Middle frontal gyrus (tissue), 1 donor: ENCODE measurements around the gene INO80.
"Not testable (repeated sequence)": the region's sequence is repeated elsewhere in the genome, so short reads cannot be mapped to it uniquely, and the experiment has no call there.

Experiments used
- DNase-seq: peaks from one replicate; pipeline ENCODE4 v3.0.0-alpha.2; 2015; ENCODE audit warnings: low spot score; ENCODE audit errors: extremely low spot score

Gene INO80

DNA sequence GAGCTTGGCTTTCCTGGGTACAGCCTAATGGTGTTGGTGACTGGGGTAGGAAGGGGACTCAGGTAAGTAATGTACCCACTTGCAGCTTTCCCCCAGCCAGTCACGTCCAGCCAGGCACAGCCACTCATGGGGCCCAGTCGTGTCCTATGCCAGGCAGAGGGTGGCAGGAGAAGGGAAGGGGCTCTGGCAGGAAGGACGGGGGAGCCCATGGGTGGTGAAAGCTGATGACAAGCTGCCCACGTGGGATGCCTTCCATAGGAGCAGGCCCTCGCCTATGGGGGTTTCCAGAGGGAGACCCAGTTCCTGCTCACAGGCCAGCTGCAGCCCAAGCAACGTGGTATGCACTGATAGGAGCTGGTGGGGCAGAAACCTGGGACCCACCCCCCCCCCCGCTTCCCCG lies 152.1 kb downstream of the INO80 start:
- DNase-seq, result no peak

DNA sequence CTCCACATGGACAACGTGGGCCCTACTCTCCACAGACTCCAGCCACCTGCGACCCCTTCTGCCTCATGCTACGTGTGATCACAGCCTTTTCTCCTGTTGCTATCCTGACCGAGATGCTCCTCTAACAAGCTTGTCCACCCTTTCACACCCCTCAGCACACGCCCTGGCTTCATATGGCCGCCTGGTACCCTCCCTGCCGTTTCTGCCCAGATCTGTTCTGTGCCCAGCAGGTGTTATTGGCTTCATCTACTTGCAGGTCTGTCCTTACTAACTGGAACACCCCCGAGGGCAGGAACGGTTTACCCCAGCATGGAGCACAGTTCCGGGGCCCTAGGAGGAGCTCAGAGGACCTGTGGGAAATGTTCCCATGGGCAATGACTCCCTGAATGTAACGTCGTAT lies 152.9 kb downstream of the INO80 start:
- DNase-seq, result no peak

DNA sequence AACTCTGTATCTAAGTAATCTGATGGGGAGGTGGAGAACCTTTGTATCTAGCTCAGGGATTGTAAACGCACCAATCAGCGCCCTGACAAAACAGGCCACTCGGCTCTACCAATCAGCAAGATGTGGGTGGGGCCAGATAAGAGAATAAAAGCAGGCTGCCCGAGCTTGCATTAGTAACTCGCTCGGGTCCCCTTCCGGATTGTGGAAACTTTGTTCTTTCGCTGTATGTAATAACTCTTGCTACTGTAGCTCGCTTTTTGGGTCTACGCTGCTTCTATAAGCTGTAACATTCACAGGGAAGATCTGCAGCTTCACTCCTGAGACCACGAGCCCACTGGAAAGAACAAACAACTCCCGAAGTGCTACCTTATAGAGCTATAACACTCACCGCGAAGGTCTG lies 153.8 kb downstream of the INO80 start:
- not testable (repeated sequence) for DNase-seq

DNA sequence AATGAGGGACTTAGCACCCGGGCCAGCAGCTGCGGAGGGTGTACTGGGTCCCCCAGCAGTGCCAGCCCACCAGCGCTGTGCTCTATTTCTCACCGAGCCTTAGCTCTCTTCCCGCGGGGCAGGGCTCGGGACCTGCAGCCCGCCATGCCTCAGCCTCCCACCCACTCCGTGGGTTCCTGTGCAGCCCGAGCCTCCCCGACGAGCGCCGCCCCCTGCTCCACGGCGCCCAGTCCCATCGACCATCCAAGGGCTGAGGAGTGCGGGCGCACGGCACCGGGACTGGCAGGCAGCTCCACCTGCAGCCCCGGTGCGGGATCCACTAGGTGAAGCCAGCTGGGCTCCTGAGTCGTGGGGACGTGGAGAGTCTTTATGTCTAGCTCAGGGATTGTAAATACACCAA lies 154.3 kb downstream of the INO80 start:
- DNase-seq, result not testable (repeated sequence)

DNA sequence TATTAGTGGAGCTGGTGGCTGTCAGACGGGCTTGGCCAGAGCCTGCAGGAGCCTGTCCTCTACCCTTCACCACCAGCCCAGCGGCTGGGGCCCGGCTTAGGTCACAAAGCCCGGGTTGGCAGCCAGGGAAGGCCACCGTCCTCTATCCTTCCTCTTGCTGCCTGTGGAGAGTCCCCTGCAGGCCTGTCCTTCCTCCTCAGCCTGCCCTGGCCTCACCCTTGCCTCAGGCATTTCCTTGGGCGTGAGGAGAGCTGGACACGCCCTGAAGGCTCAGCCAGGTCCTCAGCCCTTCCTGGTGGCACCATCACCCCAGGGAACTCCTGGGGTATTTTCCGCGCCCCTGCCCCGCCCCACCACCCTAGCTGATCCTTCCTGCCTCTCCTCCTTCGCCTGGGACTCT lies 155.2 kb downstream of the INO80 start:
- DNase-seq, result no peak

DNA sequence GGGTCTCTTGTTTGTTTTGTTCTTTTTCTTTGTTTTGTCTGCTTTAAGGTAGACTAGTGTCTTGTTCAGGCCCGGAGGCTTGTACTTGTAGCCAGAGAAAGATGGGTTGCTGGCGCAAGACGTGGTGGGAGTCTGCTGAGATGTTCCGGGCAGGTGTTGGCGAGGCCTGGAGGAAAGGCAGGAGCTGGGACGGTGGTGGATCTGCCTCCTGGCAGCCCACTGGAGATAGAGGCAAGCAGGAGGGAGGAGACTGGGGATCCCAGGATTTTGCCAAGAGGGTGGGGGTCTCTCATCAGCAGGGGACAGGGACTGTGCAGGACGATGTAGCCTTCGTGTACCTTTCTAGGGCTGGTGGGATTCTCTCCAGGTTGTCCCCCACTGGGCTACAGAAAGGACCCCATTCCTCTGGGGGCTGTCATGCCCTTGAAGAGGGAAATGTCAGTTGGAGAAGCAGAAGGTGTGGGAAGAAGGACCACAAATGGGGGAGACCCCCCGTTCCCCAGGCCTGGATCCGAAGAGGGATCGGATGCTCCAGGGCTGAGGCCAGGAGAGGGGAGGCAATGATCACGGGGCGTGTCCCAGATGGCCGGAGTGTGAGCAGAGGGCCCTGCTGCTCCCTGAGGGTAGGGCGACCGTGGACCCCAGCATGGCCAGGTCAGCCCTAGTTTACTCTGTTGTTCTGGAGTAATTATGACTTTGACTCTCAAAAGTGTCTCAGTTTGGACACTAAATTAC lies 155.8 kb downstream of the INO80 start:
- DNase-seq, result no peak

DNA sequence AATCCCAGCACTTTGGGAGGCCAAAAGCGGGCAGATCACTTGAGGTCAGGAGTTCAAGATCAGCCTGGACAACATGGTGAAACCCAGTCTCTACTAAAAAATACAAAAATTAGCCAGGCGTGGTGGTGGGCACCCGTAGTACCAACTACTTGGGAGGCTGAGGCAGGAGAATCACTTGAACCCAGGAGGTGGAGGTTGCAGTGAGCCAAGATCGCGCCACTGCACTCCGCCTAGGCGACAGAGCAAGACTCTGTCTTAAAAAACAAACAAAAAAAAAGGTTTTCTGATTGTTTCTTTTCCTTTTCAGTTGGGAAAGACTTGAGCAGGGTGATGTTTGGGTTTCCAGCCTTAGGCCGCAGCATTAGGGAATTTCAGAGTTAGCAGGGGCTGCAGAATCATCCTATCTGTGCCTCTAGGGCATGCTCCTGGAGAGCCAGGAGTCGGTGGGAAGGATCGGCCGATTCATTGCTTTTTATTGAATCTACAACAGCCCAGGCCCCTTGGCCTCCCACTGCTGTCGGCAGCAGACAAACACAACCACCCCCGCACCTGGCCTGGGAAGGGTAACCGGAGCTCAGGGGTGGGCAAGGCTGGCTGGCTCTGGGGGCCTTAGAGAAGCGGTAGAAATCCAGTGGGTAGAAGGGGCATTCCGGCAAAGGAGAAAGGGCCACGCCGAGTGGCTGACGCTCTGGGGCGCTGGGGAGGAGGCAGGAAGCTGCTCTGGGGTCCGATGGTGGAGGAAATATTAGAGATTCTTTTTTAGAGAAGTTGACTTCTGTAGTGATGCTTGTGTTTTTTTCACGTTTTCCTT lies 156.5 kb downstream of the INO80 start:
- no peak for DNase-seq

DNA sequence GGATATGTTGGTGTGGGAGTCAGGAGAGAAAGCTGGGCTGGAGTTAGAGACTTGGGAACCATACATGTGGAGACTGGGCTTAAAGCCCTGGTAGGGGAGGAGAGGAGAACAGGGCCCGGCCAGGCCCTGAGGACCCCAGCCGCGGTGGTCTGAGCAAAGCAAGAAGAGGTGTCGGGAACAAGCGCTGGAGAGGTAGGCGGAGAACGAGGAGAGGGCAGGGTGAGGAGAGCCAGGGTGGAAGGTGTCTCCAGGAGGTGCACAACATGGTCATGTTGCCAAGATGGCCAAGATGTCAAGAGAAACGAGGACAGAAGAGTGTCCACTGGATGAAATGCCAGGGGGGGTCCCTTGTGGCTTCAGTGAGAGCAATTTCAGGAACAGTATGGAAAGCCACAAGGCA lies 157.4 kb downstream of the INO80 start:
- DNase-seq, result no peak

DNA sequence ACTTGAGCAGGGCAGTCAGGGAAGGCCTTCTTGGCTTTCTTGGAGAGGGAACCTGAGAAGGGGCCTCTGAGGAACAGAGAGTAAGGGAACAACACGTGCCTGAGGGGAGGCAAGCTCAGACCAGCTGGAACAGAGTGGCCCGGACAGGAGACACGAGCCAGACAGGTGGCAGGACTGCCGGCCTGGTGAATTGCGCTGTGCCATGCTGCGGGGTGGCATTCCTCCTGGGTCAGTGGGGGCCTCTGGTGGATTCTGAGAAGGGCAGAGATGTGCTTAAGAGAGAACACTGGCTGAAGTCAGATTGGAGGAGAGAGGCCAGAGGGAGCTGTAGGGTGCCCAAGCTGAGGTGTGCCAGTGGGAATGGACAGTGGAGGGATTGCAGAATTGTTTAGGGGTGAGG lies 157.9 kb downstream of the INO80 start:
- no peak for DNase-seq

DNA sequence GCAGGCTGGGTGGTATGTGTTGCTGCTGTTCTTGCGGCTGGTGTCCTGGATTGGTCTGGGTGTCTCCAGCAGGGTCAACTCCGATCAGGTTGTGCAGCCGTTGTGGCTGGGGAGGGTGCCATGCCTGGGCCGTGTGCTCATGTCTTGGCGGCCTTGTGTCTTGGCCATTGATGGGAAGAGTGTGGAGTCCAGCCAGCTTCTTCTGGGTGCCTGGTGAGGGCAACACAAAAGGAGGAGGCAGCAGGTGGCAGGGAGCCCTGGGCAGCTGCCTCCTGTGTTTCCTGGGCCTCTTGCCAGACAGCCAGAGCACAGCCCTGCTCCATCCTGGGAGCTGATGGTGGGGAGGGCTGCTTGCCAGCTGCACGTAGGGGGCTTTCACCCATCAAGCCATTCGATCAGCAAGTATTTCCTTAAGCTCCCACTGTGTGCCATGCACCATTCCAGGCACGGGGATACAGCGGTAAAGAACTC lies 158.5 kb downstream of the INO80 start:
- no peak for DNase-seq

DNA sequence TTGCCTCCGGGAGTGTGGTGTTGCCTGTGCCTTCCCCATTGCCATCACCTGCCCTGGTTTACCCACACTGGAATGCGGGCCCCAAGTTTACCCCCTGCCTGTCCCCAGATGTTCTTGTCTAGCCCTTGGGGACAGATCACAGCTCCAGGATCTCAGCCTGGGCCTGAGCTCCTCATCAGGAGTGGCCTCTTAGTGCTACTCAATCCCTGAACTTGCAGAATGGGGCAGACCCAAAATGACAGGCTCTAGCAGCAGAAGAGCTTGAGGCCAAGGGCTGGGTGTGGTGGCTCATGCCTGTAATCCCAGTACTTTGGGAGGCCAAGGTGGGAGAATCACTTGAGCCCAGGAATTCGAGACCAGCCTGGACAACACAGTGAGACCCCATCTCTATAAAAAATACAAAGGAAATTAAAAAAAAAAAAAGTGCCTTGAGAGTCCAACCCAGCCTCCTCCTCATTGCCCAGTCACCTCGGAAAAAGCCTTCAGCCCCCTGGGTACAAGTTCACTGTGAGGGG lies 159.0 kb downstream of the INO80 start:
- DNase-seq, result no peak

DNA sequence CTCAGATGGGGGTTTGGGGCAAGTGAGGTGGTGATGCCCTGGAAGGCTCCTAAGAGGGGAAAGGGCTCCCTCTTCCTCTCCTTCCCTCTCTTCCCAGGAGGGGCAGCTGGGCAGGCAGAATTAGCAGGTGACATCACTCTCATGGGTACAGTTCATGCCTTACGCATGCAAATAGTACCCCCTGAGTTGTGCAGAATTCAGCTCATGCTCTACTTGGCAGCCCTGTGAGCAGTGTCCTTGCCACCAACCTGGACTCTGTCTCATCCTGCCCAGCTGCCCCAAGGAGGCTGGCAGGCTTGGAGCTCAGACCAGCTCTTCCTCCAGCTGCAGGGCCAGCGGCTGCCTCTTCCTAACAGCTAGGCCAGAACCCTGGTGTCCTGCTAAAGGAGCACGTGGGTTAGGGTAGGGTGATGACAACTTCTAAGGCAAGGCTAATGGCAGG lies 159.5 kb downstream of the INO80 start:
- DNase-seq, result no peak

DNA sequence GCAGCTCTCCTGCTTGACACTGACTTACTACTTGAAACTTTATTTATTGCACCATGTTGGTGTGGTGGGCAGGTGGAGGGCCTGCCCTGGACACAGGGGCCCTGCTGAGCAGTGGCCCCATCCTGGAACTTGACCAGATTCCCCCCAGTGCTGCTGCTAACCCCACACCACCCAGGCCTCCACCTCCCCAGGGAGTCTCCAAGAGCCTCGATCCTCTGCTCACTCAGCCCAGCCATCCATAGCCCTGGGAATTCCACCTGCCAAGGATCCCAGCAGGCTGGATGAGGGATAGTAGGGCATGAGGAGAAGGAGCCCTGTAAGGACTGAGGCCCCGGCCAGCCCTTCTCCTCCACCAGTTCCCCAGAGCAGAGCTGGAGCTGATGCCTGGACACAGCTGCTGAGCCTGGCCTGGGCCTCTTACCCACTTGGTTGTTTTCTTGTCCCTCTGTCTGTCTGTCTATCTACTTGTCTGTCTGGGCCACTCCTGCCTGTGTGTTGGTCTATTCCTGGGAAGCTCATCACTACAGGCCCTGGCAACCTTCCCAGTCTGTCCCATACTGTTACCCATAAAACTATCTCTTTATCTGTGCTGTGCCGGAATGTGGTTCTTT lies 160.0 kb downstream of the INO80 start:
- no peak for DNase-seq

DNA sequence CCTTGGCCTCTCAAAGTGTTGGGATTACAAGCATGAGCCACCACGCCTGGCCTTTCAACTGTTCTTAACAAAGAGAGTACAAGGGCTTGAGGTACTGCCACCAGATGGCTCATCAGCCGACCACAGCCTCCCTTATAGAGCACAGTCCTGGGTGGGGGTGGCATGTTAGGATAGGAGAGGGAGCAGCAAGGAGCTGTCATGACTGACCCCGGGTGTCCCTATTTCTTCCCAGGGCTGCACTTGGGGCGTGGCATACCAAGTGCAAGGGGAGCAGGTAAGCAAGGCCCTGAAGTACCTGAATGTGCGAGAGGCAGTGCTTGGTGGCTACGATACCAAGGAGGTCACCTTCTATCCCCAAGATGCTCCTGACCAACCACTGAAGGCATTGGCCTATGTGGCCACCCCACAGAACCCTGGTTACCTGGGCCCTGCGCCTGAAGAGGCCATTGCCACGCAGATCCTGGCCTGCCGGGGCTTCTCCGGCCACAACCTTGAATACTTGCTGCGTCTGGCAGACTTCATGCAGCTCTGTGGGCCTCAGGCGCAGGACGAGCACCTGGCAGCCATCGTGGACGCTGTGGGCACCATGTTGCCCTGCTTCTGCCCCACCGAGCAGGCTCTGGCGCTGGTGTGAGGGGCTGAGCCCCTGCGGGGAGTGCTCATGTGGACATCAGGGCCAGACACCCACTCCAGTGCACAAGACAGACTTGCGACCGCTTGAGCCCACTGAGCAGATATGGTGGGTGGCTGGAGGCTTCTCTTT lies 160.8 kb downstream of the INO80 start:
- no peak for DNase-seq

DNA sequence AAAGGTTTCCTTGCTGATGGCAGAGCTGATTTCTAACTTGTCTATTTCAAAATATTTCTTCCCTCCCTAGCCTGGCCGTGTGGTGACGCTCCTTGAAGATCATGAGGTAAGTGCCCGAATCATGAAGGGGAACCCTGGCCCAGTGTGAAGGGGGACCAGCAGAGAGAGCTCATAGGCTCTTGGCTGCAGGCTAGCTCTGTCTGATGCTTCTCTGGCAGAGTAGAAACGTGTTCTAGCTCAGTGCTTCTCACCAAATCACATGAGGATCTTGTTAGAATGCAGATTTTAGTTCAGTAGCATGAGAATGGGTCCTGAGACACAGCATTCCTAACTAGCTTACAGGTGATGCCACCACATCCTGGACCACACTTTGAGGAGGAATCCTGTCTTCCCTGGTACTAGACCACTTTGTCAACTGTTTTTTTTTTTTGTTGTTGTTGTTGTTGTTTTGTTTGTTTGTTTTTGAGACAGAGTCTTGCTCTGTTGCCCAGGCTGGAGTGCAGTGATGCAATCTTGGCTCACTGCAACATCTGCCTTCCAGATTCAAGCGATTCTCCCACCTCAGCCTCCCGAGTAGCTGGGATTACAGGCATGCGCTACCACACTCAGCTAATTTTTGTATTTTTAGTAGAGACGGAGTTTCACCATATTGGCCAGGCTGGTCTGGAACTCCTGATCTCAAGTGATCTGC lies 161.8 kb downstream of the INO80 start:
- not testable (repeated sequence) for DNase-seq

DNA sequence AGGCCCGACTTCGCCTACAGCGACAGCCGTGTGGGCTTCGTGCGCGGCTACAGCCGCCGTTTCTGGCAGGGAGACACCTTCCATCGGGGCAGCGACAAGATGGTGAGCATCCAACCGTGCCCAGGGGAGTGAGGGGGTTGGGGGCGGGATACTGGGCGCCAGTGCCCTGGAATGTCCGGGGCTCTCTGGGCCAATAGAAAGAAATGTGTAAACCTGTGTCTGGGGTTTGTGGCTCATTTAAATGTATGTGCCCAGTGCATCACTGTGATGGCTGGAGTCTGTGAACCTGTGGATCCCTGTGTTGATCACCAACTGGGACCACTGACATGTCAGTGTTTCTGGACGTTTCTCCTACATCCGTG lies 162.4 kb downstream of the INO80 start:
- no peak for DNase-seq

DNA sequence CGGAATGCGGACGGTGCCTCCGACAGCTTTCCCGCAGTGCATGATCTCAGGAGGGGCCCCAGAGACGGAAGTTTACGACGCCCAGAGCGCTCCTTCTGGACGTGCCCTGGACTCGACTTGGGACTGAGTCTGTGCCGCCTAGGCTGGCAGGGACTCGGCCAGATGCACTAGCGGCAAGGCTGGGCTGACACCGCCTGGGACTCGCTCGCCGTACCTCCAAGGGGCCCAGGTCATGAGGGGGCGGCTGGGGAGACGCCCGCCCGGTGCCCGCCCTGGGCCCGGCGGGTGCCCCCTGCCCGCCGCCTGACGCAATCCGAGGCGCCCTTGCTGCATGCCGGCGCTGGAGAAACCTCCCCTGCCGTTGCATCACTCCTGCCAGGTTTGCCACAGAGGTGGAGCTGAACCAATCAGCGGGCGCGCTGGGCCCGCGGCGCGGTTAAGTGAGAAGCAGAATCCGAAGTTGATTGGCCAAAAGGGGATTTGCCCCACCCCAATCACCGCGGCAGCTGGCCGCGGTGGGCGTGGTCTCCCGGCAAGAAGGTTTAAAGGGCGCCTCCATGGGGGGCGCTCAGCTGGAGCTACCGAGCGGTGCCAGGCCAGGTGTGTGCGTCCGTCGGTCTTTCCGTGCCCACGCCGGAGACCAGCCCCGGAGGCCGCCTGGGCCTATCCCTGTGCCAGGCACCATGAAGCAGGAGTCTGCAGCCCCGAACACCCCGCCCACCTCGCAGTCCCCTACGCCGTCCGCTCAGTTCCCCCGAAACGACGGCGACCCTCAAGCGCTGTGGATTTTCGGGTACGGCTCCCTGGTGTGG lies 163.0 kb downstream of the INO80 start, which contains the start of gene CHAC1:
CHAC1 (plus strand) TSS at position 571 of the 812 bp plus-strand sequence; CDS start at position 684, 113 bp downstream.
- DNase-seq, result peak; percentile 84

DNA sequence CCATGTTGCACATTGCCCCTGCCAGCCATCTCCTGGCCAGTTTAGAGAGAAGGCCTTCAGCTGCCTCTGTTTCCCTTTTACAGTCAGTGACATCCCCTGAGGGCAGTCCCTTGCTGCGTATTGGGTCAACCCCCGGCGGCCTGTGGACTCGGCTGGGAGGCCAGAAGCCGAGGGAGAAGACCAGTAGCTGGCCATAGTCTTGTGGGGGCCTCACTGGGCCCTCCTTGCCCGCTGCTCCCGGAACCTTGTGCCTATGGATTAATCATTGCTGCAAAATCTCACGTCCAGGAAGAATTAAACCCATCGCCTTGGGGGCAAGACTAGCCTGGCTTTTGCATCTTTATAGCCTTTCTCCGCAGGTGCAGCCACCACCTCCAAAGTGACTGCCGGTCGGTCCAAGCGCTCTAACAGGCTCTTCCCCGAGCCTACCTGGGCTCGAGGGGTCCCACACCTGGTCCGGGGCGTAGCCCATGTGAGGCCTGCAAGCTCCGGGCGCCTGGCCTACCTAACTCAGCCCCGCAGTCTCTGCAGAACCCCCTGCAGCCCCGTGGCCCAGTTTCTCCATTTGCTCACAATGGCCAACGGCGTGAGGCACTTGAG lies 163.7 kb downstream of the INO80 start:
- DNase-seq, result no peak

DNA sequence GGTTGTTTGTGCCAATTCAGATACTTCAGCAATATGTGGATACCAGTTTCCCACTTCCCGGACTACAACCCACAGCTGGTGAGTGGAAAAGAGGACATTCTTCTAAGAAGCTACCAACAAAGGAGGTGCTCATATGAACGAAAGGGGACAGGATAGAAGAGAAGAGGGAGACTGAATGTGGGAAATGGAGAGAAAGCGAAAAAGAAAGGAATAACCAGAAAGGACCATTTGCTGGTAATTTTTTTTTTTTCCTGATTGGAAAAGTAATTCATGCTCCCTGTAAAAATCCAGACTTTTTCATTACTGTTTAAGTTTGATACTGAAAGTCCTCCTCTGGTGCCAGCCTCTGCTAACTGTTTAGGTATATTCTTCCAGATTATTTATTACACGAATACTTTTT lies 164.3 kb downstream of the INO80 start:
- no peak for DNase-seq
